NT2/D1 (cell line): ENCODE data around the gene CALHM3.
A peak's percentile ranks its signal among the peaks of the same experiment; 100 is the strongest.

Experiments
- DNase-seq: peaks from one replicate; pipeline ENCODE4 v3.0.0-alpha.2; 2011; ENCODE audit warnings: low read depth, low spot score
- H3K27me3 ChIP-seq: 2 replicates; pipeline ENCODE4 v1.6.0; 2011; ENCODE audit warnings: mild to moderate bottlenecking; ENCODE audit not compliant: insufficient read length, insufficient read depth
- H3K36me3 ChIP-seq: 2 replicates; pipeline ENCODE4 v1.6.1; 2011; ENCODE audit warnings: mild to moderate bottlenecking, low read length, mixed read lengths; ENCODE audit not compliant: insufficient read depth, insufficient read length
- H3K4me1 ChIP-seq: 2 replicates; pipeline ENCODE4 v1.5.1; 2011; ENCODE audit not compliant: insufficient read depth, insufficient read length
- H3K4me3 ChIP-seq: 2 replicates; pipeline ENCODE4 v1.5.1; 2011; ENCODE audit warnings: low read depth; ENCODE audit not compliant: insufficient read length
- H3K9ac ChIP-seq: 2 replicates; pipeline ENCODE4 v1.6.0; 2011; ENCODE audit warnings: low read depth; ENCODE audit not compliant: insufficient read length
- H3K9me3 ChIP-seq: 2 replicates; pipeline ENCODE4 v1.5.1; 2011; ENCODE audit warnings: mild to moderate bottlenecking, low read length; ENCODE audit not compliant: insufficient read depth
- SUZ12 ChIP-seq: IDR thresholded peaks from 2 replicates; pipeline ENCODE4 v1.6.1; 2011; ENCODE audit not compliant: insufficient read length, insufficient read depth; ENCODE audit errors: extremely low read depth
- YY1 ChIP-seq: IDR thresholded peaks from 2 replicates; pipeline ENCODE4 v1.6.1; 2011; ENCODE audit not compliant: insufficient read length, insufficient read depth
- ZNF274 ChIP-seq: IDR thresholded peaks from 2 replicates; pipeline ENCODE4 v1.6.1; 2011; ENCODE audit warnings: mild to moderate bottlenecking, low read depth, low read length

The CALHM3 gene

DNA sequence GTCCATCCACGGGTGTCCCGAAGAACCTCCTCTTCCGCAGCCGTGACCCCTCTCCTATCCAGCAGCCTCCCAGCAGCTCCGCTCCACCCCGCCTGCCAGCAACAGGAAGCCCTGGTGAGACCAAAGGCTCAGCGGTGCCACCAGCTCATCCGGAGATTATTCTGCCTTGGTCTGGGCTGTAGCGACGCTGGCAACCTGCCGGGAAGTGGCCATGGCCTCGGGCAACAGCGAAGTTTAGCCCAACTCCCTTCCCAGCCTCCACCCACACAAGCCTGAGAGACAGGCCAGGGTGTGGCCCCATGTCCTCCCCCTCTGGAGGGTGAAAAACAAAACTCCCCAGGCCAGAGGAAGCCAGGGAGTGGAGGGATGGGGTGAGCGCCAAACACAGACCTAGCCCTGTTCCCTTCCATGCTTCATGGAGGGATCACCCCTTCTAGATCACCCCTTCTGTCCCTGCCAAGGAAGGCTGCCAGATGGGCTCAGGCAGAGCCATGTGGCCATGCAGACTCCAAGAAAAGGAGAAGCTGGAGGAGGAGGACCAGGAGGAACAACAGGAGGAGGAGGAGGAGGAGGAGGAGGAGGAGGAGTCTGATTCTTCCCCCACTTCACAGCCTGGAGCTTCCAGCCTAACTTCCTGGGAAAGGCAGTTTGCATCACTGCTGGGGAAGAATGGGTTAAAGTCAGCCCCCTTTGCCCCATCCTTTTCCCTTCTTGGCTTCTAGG, 27.8 kb downstream of the CALHM3 start:
- DNase-seq, result no peak
- no peaks in the 10 kb centered on the region for H3K27me3 ChIP-seq
- TF ChIP-seq SUZ12 (no peak), YY1 (no peak)
- H3K4me1 ChIP-seq, result peaks cover 12% of the 10 kb centered on the region
- H3K36me3 ChIP-seq, result peaks cover 34% of the 10 kb centered on the region
- peak overlapping the region; percentile 43 for H3K4me3 ChIP-seq
- peak overlapping the region; percentile 70 for H3K9ac ChIP-seq
- no peaks in the 10 kb centered on the region for H3K9me3 ChIP-seq

DNA sequence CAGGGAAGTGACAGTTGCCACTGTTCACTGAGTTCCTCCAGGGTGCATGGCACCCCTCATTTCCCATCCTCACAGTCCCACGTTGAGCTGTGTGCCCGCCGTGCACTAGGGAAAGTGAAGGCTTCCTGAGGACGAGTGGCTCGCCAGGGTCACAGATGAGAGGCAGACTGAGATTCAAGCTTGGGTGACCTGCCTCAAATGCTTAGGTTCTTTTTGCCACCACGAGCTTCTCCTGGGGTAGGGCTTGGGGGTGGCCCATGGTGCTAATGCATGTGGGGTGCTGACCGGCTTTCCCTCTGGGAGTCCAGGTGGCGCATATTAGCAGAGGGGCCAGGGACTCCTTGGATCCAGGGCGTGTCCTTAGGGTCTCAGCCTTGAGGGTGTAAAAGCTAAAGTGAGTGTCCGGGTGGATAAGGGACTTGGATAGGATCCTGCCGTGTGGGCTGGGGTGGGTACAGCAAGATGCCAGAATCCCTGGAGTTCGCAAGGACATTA, 28.8 kb downstream of the CALHM3 start:
- Histone ChIP-seq H3K27me3 (no peaks in the 10 kb centered on the region), H3K9ac (no peak overlapping the region), H3K4me1 (peaks cover 12% of the 10 kb centered on the region), H3K4me3 (no peak overlapping the region), H3K9me3 (no peaks in the 10 kb centered on the region), H3K36me3 (peaks cover 44% of the 10 kb centered on the region)
- DNase-seq, result no peak
- no peak for TF ChIP-seq ZNF274

DNA sequence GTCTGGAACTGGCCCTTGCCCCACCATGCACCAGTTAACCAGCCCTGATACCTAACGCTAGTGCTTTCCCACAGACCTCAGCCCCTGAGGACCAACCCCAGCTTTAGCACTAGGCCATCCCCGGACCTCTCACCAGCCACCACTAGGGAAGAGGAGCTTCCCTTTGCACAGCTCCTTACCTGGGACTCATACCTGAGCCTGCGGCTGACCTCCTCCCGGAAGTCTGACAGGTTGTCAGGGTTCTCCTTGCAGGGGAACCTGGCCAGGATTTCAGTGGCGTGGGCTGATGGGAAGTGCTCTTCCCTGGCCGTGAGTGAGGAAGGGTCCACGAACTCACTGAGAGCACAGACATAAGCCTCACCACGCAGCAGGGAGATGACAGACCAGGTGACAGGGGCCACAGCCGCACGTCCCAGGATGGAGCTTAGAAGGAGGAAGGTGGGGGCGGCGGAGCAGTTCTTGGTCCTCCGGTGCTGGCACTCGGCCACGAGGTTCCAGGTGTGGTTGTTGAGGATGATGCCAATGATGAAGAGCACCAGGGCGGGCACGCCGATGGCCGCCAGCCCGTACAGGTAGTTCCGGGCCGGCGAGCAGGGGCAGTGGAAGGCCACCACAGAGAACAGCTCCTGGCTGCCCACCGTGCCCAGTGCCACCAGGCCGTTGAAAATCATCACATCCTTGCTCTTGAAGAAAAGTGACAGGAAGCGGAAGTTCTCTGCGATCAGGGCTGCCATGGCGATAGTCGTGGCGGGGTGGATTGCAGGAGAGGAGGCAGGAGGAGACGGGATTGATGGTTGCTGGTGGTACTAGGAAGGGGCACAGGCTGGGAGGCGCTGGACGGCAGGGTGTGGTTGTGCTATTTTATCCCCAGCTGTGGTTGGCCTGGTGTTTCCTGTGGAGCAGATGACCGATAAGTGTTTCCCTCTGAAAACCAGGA, 29.6 kb downstream of the CALHM3 start:
- TF ChIP-seq YY1, result no peak
- TF ChIP-seq ZNF274, result no peak
- TF ChIP-seq SUZ12, result no peak
- H3K27me3 ChIP-seq, result no peaks in the 10 kb centered on the region
- H3K4me1 ChIP-seq, result peaks cover 12% of the 10 kb centered on the region
- H3K9me3 ChIP-seq, result no peaks in the 10 kb centered on the region
- H3K4me3 ChIP-seq, result no peak overlapping the region
- no peak overlapping the region for H3K9ac ChIP-seq
- DNase-seq, result no peak
- H3K36me3 ChIP-seq, result peaks cover 52% of the 10 kb centered on the region

DNA sequence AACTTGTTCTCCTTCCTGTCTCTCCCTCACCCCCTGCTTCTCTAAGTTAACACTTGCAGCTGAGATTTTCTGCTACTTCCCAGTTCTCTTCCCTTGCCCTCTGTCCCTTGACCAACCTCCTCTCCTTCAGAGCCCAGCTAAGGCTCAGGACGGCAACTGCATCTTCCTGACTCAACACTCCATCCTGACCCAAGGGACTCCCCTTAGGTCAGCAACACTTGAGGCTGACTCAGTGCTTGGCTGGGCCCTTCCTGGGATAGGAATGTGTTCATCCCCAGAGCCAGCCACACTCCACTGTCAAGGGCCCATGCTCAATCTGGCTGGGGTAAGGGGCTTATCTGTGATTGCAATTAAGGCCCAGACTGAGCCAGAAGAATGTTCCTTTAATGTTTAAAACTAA, 30.3 kb downstream of the CALHM3 start:
- H3K9ac ChIP-seq, result no peak overlapping the region
- peaks cover 12% of the 10 kb centered on the region for H3K4me1 ChIP-seq
- H3K27me3 ChIP-seq, result no peaks in the 10 kb centered on the region
- H3K9me3 ChIP-seq, result no peaks in the 10 kb centered on the region
- DNase-seq, result no peak
- no peak overlapping the region for H3K4me3 ChIP-seq
- TF ChIP-seq SUZ12 (no peak), YY1 (no peak), ZNF274 (no peak)
- H3K36me3 ChIP-seq, result peaks cover 59% of the 10 kb centered on the region

DNA sequence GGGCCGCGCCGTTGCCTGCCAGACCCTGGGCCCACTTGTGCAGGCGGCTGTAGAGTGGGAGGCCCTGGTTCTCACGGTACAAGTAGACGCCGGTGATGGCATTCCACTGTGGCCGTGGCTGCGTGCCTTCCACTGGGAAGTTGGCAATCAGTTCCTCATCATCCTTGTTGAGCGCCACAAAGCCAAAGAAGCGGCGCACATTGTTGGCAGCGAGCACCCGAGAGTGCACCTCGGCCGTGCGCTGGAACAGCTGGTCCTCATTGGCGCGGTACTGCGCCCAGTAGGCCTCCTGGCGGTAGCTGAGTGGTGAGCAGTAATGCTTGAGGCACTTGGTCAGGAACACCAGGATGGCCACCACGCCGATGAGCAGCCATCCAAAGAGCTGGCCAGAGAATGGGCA, 31.9 kb downstream of the CALHM3 start:
- H3K4me1 ChIP-seq, result peaks cover 12% of the 10 kb centered on the region

DNA sequence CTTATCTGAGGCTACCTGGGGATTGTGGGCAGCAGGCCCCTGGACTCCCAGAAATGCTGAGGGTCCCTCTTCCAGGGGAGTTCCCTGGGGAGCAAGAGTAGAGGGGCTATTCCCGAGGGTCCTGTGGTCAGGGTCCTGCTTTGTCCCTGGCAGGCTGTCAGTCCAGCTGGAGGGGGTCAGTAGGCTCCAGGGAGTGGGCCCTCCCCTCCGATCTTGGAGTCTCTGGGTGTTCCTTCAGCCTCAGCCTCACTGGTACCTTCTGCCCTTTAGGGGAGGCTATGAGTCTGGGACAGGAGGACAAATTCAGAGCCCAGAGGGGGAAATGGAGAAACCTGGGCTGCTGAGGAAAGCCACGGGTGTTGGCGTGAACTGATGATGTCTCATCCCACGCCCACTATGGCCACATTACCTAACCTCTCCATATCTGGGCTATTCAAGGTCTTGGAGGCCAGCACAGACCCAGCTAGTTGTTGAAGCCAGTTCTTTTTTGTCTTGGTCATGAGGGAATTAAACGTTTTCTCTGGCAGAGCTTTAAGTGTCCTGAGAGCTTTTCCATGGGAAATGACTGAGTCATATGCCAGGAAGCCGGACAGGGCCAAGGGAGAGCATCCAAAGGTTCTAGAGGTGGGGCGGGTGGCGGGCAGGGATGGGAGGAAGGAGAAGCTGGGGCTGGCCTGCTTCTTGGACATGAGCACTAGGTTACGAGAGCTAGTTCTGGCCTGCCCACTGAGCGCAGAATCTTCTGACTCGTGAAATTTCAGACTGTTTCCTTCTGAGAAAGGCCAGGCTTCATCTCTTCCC, 33.1 kb downstream of the CALHM3 start:
- no peak for DNase-seq

More for the DNA sequence above, 31.9 kb downstream of the CALHM3 start:
- Histone ChIP-seq H3K9ac (no peak overlapping the region), H3K9me3 (no peaks in the 10 kb centered on the region), H3K27me3 (no peaks in the 10 kb centered on the region), H3K36me3 (peaks cover 75% of the 10 kb centered on the region), H3K4me3 (no peak overlapping the region)
- DNase-seq, result no peak
- TF ChIP-seq ZNF274, result no peak
- no peak for TF ChIP-seq YY1
- TF ChIP-seq SUZ12, result no peak

More for the DNA sequence above, 33.1 kb downstream of the CALHM3 start:
- Histone ChIP-seq H3K9me3 (no peaks in the 10 kb centered on the region), H3K4me1 (peaks cover 10% of the 10 kb centered on the region), H3K27me3 (no peaks in the 10 kb centered on the region), H3K4me3 (no peak overlapping the region), H3K9ac (no peak overlapping the region), H3K36me3 (peaks cover 87% of the 10 kb centered on the region)
- TF ChIP-seq YY1 (no peak), SUZ12 (no peak), ZNF274 (no peak)
